ENCODE data around the gene ANAPC2.
A peak's percentile ranks its signal among the peaks of the same experiment; 100 is the strongest.

Gene ANAPC2

DNA sequence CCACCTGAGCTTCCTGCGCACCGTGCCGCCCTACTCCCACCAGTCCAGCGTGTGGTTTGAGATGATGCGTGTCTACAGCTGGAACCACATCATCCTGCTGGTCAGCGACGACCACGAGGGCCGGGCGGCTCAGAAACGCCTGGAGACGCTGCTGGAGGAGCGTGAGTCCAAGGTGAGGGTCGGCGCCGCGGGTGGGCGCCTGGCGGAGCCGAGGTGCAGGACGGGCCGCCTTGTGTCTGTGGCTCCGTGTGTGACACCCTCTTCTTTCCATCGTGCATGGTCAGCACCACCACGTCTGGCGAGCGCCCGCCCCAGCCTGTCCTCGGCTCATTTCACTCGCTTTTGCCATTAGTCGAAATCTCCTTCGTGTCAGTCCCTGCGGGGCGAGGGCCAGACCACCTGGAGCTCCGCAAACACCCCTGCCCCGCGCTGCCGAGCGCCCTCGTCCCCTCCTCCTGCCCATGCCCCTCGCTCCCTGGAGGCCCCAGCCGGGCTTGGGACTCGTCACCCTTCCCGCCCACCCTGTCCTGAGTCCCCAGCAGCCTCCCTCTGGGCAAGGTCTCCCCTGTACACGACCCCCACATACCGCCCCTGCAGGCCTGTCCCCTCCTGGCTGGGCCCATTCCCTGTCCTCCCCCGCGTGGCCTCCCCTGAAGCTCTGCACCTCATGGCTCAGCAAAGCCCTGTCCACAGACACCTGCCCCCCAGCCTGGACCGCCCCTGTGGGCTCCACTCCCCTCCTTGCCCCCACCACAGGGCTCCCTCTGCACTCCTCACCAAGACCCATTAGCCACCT, 42.4 kb downstream of the ANAPC2 start:
- H3K18ac ChIP-seq (ENCODE audit: low read length) = peak overlapping the region; percentile 11
- no peak overlapping the region for H2BK12ac ChIP-seq (ENCODE audit: low read length)
- no peak for DNase-seq (ENCODE audit: low spot score)
- WGBS, 2 donors (ENCODE audit: extremely low coverage in 2 of 2, insufficient read length in 2 of 2, insufficient replicate concordance in 1 of 2) = no CpG with 5 or more reads among the region's 49 CpGs
- peak overlapping the region; percentile 20 for H3K23ac ChIP-seq (ENCODE audit: low read depth, low read length, poor library complexity)
- H3K4me1 ChIP-seq (ENCODE audit: control insufficient read depth in 2 of 2, insufficient read depth in 1 of 2, low read depth in 1 of 2, low read length in 2 of 2) = no peaks in the 10 kb centered on the region
- H3K27me3 ChIP-seq (ENCODE audit: control insufficient read depth in 3 of 3, insufficient read depth in 3 of 3, low read depth in 1 of 3, low read length in 3 of 3) = peaks cover 0 to 71% (median 30%) of the 10 kb centered on the region in 3 experiments
- H2AFZ ChIP-seq (ENCODE audit: low read length) = no peak overlapping the region
- no peak overlapping the region for H2BK120ac ChIP-seq (ENCODE audit: low read depth, low read length)
- no peak overlapping the region for H3K4ac ChIP-seq (ENCODE audit: low read length)
- no peak overlapping the region for H2BK5ac ChIP-seq (ENCODE audit: low read length)
- H3K9me3 ChIP-seq (replicated peaks in 1 of 2; ENCODE audit: control insufficient read depth in 2 of 2, insufficient read depth in 1 of 2, low read depth in 1 of 2, low read length in 2 of 2) = no peaks in the 10 kb centered on the region
- H3K4me2 ChIP-seq (ENCODE audit: insufficient read depth, low read length, poor library complexity, severe bottlenecking) = no peak overlapping the region
- no peak overlapping the region for H2BK15ac ChIP-seq (ENCODE audit: low read length)
- no peak overlapping the region for H4K8ac ChIP-seq (ENCODE audit: low read depth, low read length)
- no peak overlapping the region for H4K91ac ChIP-seq (ENCODE audit: low read depth, low read length, poor library complexity)
- H2AK5ac ChIP-seq (ENCODE audit: low read depth, low read length) = no peak overlapping the region
- H3K27ac ChIP-seq (replicated peaks; ENCODE audit: low read length) = no peak overlapping the region
- H3K4me3 ChIP-seq (ENCODE audit: low read length in 2 of 2) = no peak overlapping the region
- peaks cover 2% of the 10 kb centered on the region for H3K79me1 ChIP-seq (ENCODE audit: low read depth, low read length)
- H3K14ac ChIP-seq (ENCODE audit: low read length) = no peak overlapping the region
- no peaks in the 10 kb centered on the region for H3K36me3 ChIP-seq (replicated peaks in 1 of 2; ENCODE audit: control insufficient read depth in 2 of 2, insufficient read depth in 2 of 2, low read length in 2 of 2)
- peak overlapping the region; percentile 44 for H3K9ac ChIP-seq (ENCODE audit: low read depth, low read length, poor library complexity)

DNA sequence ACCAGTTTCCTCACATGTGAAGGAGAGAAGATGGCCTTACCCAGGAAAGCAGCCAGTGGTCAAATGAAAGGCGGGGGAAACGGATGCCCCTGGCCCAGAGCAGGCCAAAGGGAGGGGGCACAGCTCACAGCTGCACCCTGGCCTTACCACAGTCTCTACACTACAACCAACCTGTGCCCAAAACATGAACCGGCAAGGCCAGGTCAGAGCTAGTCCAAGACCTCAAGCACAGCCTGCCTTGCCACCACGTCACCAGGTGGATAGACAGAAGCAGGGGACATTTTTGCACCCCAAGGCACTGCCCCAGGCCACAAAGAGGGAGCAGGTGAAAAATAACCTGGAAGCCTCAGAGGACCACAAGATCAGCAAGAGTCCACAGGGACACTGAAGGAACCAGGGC, 44.9 kb downstream of the ANAPC2 start:
- peaks cover 0 to 5% of the 10 kb centered on the region in 2 donors for H3K9me3 ChIP-seq (replicated peaks in 1 of 2; ENCODE audit: control insufficient read depth in 2 of 2, insufficient read depth in 1 of 2, low read depth in 1 of 2, low read length in 2 of 2)
- H3K14ac ChIP-seq (ENCODE audit: low read length) = no peak overlapping the region
- H2BK5ac ChIP-seq (ENCODE audit: low read length) = no peak overlapping the region
- no peak overlapping the region for H2BK120ac ChIP-seq (ENCODE audit: low read depth, low read length)
- peak overlapping the region; percentile 5 for H3K23ac ChIP-seq (ENCODE audit: low read depth, low read length, poor library complexity)
- no peak overlapping the region for H3K18ac ChIP-seq (ENCODE audit: low read length)
- no peak overlapping the region for H3K9ac ChIP-seq (ENCODE audit: low read depth, low read length, poor library complexity)
- peak overlapping the region in 1 of 2 donors; percentile 22 for H3K4me3 ChIP-seq (ENCODE audit: low read length in 2 of 2)
- H2AK5ac ChIP-seq (ENCODE audit: low read depth, low read length) = no peak overlapping the region
- H3K4me2 ChIP-seq (ENCODE audit: insufficient read depth, low read length, poor library complexity, severe bottlenecking) = no peak overlapping the region
- H3K27ac ChIP-seq (replicated peaks; ENCODE audit: low read length) = no peak overlapping the region
- no peak overlapping the region for H4K91ac ChIP-seq (ENCODE audit: low read depth, low read length, poor library complexity)
- H2BK15ac ChIP-seq (ENCODE audit: low read length) = no peak overlapping the region
- peak overlapping the region; percentile 43 for H4K8ac ChIP-seq (ENCODE audit: low read depth, low read length)
- no peak overlapping the region for H3K4ac ChIP-seq (ENCODE audit: low read length)
- H2BK12ac ChIP-seq (ENCODE audit: low read length) = no peak overlapping the region
- no peak for DNase-seq (ENCODE audit: low spot score)
- peaks cover 8 to 84% (median 54%) of the 10 kb centered on the region in 3 experiments for H3K27me3 ChIP-seq (ENCODE audit: control insufficient read depth in 3 of 3, insufficient read depth in 3 of 3, low read depth in 1 of 3, low read length in 3 of 3)
- H3K79me1 ChIP-seq (ENCODE audit: low read depth, low read length) = peaks cover 2% of the 10 kb centered on the region
- no CpG with 5 or more reads among the region's 4 CpGs for WGBS, 2 donors (ENCODE audit: extremely low coverage in 2 of 2, insufficient read length in 2 of 2, insufficient replicate concordance in 1 of 2)
- no peaks in the 10 kb centered on the region for H3K36me3 ChIP-seq (replicated peaks in 1 of 2; ENCODE audit: control insufficient read depth in 2 of 2, insufficient read depth in 2 of 2, low read length in 2 of 2)
- peaks cover 0 to 2% of the 10 kb centered on the region in 2 donors for H3K4me1 ChIP-seq (ENCODE audit: control insufficient read depth in 2 of 2, insufficient read depth in 1 of 2, low read depth in 1 of 2, low read length in 2 of 2)
- H2AFZ ChIP-seq (ENCODE audit: low read length) = no peak overlapping the region

DNA sequence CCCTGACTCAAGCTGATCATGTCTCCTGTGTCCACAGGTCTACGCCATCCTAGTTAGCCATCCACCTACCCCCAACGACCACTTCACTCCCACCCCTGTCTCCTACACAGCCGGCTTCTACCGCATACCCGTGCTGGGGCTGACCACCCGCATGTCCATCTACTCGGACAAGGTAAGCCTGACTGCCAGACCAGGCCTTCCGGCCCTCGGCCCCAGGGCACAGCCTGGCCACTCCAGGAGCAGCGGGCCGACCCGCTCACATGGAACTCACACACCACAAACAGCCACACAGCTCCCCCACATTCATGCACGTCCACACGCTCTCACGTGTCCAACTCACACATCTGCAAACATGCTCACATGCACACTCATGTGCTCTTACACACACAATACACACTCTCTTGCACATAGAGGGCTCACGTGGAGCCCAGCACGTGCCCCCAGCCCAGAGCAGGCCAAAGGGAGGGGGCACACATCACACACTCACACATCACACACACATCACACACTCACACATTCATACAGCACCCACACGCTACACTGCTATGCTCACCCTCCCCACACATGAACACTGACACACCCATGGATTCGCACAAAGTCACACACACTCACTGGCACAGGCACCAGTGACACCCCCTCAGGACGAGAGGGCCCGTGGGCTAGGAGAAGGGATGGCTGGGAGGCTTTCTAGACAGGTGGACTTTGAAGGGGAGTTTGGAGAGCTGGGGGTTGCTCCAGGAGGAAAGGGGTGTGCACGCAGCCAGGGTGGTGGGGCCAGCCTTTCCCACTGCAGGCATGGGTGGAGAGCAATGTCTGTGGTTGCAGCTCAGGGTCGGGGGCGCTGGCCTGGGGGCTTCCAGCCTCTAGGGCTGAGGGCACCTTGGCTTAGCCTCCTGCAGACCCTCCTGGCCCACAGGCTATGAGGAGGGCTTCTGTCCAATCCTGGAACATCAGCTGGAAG, 46.1 kb downstream of the ANAPC2 start:
- H2AK5ac ChIP-seq (ENCODE audit: low read depth, low read length) = peak overlapping the region; percentile 84
- DNase-seq (ENCODE audit: low spot score) = no peak

More for the DNA sequence above, 46.1 kb downstream of the ANAPC2 start:
- H4K91ac ChIP-seq (ENCODE audit: low read depth, low read length, poor library complexity) = no peak overlapping the region
- H3K27me3 ChIP-seq (ENCODE audit: control insufficient read depth in 3 of 3, insufficient read depth in 3 of 3, low read depth in 1 of 3, low read length in 3 of 3) = peaks cover 10 to 85% (median 64%) of the 10 kb centered on the region in 3 experiments
- peak overlapping the region in 1 of 2 donors; percentile 68 for H3K4me3 ChIP-seq (ENCODE audit: low read length in 2 of 2)
- H3K27ac ChIP-seq (replicated peaks; ENCODE audit: low read length) = no peak overlapping the region
- H3K9me3 ChIP-seq (replicated peaks in 1 of 2; ENCODE audit: control insufficient read depth in 2 of 2, insufficient read depth in 1 of 2, low read depth in 1 of 2, low read length in 2 of 2) = peaks cover 0 to 5% of the 10 kb centered on the region in 2 donors
- no peak overlapping the region for H3K4me2 ChIP-seq (ENCODE audit: insufficient read depth, low read length, poor library complexity, severe bottlenecking)
- H3K79me1 ChIP-seq (ENCODE audit: low read depth, low read length) = peaks cover 2% of the 10 kb centered on the region
- H2BK120ac ChIP-seq (ENCODE audit: low read depth, low read length) = no peak overlapping the region
- H2BK15ac ChIP-seq (ENCODE audit: low read length) = no peak overlapping the region
- no peak overlapping the region for H3K18ac ChIP-seq (ENCODE audit: low read length)
- H2BK5ac ChIP-seq (ENCODE audit: low read length) = no peak overlapping the region
- H3K23ac ChIP-seq (ENCODE audit: low read depth, low read length, poor library complexity) = peak overlapping the region; percentile 61
- H3K4ac ChIP-seq (ENCODE audit: low read length) = no peak overlapping the region
- peak overlapping the region; percentile 95 for H3K14ac ChIP-seq (ENCODE audit: low read length)
- H2AFZ ChIP-seq (ENCODE audit: low read length) = no peak overlapping the region
- no CpG with 5 or more reads among the region's 24 CpGs for WGBS, 2 donors (ENCODE audit: extremely low coverage in 2 of 2, insufficient read length in 2 of 2, insufficient replicate concordance in 1 of 2)
- peaks cover 0 to 2% of the 10 kb centered on the region in 2 donors for H3K4me1 ChIP-seq (ENCODE audit: control insufficient read depth in 2 of 2, insufficient read depth in 1 of 2, low read depth in 1 of 2, low read length in 2 of 2)
- no peak overlapping the region for H4K8ac ChIP-seq (ENCODE audit: low read depth, low read length)
- H3K9ac ChIP-seq (ENCODE audit: low read depth, low read length, poor library complexity) = peak overlapping the region; percentile 72
- H3K36me3 ChIP-seq (replicated peaks in 1 of 2; ENCODE audit: control insufficient read depth in 2 of 2, insufficient read depth in 2 of 2, low read length in 2 of 2) = no peaks in the 10 kb centered on the region
- H2BK12ac ChIP-seq (ENCODE audit: low read length) = no peak overlapping the region

Measured in neuronal stem cell (in vitro differentiated cells).